Measurements from ENCODE around the gene CCDC142.

GRCh38 chr2:74524955-74525716, 42.3 kb upstream of the CCDC142 start:
- TF ChIP-seq CTCF (conservative IDR thresholded peaks at IDR 0.05) (no peak), ZFX (IDR thresholded peaks at IDR 0.05) (no peak)

All from C4-2B (cell line).